SH-SY5Y (cell line): ENCODE results near the gene RPS6KA2.

ENCODE experiments used
- GATA2 ChIP-seq: IDR thresholded peaks from 2 replicates; pipeline ENCODE4 v1.6.1; 2011; ENCODE audit warnings: mild to moderate bottlenecking, low read depth, low read length
- GATA3 ChIP-seq: IDR thresholded peaks from 2 replicates; pipeline ENCODE4 v1.6.1; 2011; ENCODE audit warnings: low read depth, mild to moderate bottlenecking, low read length, moderate library complexity

DNA sequence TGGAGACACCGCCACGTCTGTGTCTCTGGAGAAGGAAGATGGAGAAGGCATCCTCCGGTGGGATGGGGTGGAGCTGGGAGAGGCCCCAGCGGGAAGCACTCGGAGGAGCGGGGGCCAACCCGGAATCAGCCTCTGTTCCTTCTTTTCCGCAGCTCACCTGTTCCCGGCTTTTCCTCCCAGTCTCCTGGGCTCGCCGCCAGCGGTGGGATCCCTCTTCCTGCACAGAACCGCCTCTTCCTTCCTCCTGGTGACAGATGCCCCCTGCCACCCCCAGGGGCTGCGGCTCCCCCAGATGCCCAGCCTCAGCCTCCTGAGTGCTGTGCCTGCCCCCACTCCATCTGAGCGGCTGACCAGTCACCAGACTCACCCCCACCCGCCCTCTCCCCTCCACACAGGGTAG, 63.9 kb downstream of the RPS6KA2 start:
- TF ChIP-seq GATA2 (no peak), GATA3 (no peak)
